Transverse colon (tissue), 3 donors: ENCODE measurements around the gene CCDC148.

Experiments
- CTCF ChIP-seq, 5 experiments: fragments of 200-600 bp in 3 of 5; fragments of 450-650 bp in 2 of 5; sonication (generic) in 3 of 5; IDR thresholded peaks; 1 replicate in 2 of 5; 2 replicates in 3 of 5; pipeline ENCODE4 v1.5.1; 2016 to 2017; ENCODE audit warnings: antibody characterized with exemption in 5 of 5, inconsistent platforms in 3 of 5, mild to moderate bottlenecking in 2 of 5, moderate library complexity in 1 of 5
- POLR2A ChIP-seq: fragments of 450-650 bp; IDR thresholded peaks from one replicate; pipeline ENCODE4 v1.6.1; 2016; ENCODE audit warnings: antibody characterized with exemption, mild to moderate bottlenecking, moderate library complexity

- TF ChIP-seq POLR2A: no peak
- no peak for TF ChIP-seq CTCF (IDR thresholded peaks at IDR 0.05)
Observed at GRCh38 chr2:158134055-158134454, 322.5 kb downstream of the CCDC148 start.
